ENCODE data around the gene ATP8B1. TPM values are rescaled to one million over a fixed set of nuclear protein-coding genes. Genes with fewer than 3 reads are reported as not detected.

The ATP8B1 gene
- polyA plus RNA-seq, 3 donors: 0.02 to 0.11 (median 0.03) TPM

DNA sequence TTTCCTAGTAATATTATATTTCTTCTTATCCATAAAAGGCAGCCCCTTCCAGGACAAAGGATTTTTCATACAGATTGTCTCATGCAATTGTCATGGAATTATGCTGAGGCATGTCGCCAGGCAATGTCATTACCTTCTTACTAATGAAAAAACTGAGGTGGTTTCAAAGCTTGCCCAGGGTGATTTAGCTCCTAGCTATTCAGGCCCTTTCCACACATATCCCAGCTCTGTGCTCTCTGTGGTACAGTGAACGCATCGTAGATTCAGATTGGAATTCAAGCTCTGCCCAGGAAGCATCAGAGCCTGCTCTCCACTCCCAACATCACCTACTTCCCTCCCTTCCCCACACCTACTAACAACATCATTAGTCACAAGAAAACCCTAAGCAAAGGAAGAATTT lies 60.1 kb downstream of the ATP8B1 start:
- Histone ChIP-seq H3K4me2 (replicated peaks; ENCODE audit: extremely low read depth, low read length, poor library complexity, severe bottlenecking) (no peak overlapping the region), H4K20me1 (ENCODE audit: insufficient read depth, low read length) (no peaks in the 10 kb centered on the region), H3K4me1 (ENCODE audit: control insufficient read depth in 1 of 2, insufficient read depth in 2 of 2, low read length in 2 of 2) (peaks cover 11 to 15% of the 10 kb centered on the region in 2 donors), H3K9me3 (replicated peaks in 1 of 2; ENCODE audit: control insufficient read depth in 1 of 2, insufficient read depth in 1 of 2, low read length in 2 of 2) (peaks cover 5 to 6% of the 10 kb centered on the region in 2 donors), H3K79me2 (ENCODE audit: insufficient read depth, low read length) (no peaks in the 10 kb centered on the region), H2AFZ (ENCODE audit: insufficient read depth, low read depth, low read length, poor library complexity, severe bottlenecking) (no peak overlapping the region), H3K4me3 (replicated peaks in 1 of 3; ENCODE audit: low read depth in 2 of 3, low read length in 3 of 3) (no peak overlapping the region), H3K36me3 (replicated peaks in 1 of 2; ENCODE audit: control insufficient read depth in 1 of 2, insufficient read depth in 2 of 2, low read length in 2 of 2) (no peaks in the 10 kb centered on the region), H3K27ac (ENCODE audit: low read depth in 1 of 2, low read length in 2 of 2) (no peak overlapping the region), H3K27me3 (ENCODE audit: control insufficient read depth in 2 of 2, insufficient read depth in 2 of 2, low read length in 2 of 2) (no peaks in the 10 kb centered on the region), H3K9ac (ENCODE audit: insufficient read depth, low read length, poor library complexity, severe bottlenecking) (no peak overlapping the region)
- H3K27me3 Mint-ChIP-seq (ENCODE audit: low read depth in 3 of 3): peaks cover 0 to 4% (median 0%) of the 10 kb centered on the region in 3 donors
- WGBS (ENCODE audit: insufficient coverage): 93% methylated on average over 2 of the region's 3 CpGs
- intact Hi-C loops (cut with micrococcal nuclease): loop anchor here in 1 of 2 donors (10.0 kb wide), 1 partner anchor 78 kb away; no protein-coding TSS in a partner anchor
- no peak for DNase-seq
- no peak overlapping the region for H3K4me3 Mint-ChIP-seq
- no peak overlapping the region for H3K27ac Mint-ChIP-seq
- H3K9me3 Mint-ChIP-seq: peaks cover 2 to 8% (median 5%) of the 10 kb centered on the region in 7 donors
- H3K4me1 Mint-ChIP-seq: peaks cover 11% of the 10 kb centered on the region
- TF ChIP-seq, protein P1, sequence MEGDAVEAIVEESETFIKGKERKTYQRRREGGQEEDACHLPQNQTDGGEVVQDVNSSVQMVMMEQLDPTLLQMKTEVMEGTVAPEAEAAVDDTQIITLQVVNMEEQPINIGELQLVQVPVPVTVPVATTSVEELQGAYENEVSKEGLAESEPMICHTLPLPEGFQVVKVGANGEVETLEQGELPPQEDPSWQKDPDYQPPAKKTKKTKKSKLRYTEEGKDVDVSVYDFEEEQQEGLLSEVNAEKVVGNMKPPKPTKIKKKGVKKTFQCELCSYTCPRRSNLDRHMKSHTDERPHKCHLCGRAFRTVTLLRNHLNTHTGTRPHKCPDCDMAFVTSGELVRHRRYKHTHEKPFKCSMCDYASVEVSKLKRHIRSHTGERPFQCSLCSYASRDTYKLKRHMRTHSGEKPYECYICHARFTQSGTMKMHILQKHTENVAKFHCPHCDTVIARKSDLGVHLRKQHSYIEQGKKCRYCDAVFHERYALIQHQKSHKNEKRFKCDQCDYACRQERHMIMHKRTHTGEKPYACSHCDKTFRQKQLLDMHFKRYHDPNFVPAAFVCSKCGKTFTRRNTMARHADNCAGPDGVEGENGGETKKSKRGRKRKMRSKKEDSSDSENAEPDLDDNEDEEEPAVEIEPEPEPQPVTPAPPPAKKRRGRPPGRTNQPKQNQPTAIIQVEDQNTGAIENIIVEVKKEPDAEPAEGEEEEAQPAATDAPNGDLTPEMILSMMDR (IDR thresholded peaks at IDR 0.05): no peak
- H3K36me3 Mint-ChIP-seq: peaks cover 0 to 6% of the 10 kb centered on the region in 2 donors

DNA sequence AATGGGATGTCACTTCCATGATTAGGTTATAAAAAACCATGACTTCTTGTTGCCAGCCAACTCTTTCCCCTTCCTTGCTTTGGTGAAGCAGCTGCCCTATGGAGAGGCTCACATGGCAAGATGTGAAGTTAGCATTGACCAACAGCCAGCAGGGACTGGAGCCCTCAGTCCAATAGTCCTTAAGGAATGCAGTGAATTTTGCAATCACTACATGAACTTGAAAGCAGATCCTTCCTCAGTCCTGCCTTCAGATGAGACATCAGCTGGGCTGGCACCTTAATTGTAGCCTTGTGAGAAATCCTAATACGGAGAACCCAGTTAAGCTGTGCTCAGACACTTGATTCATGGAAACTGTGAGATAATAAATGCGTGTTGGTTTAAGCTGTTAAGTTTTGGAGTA lies 61.8 kb downstream of the ATP8B1 start:
- Mint-ChIP-seq H3K27ac (no peak overlapping the region), H3K4me3 (no peak overlapping the region), H3K27me3 (ENCODE audit: low read depth in 3 of 3) (peaks cover 0 to 4% (median 0%) of the 10 kb centered on the region in 3 donors), H3K36me3 (peaks cover 0 to 6% of the 10 kb centered on the region in 2 donors), H3K4me1 (peaks cover 16% of the 10 kb centered on the region), H3K9me3 (peaks cover 2 to 8% (median 5%) of the 10 kb centered on the region in 7 donors)
- Histone ChIP-seq H3K9ac (ENCODE audit: insufficient read depth, low read length, poor library complexity, severe bottlenecking) (no peak overlapping the region), H3K36me3 (replicated peaks in 1 of 2; ENCODE audit: control insufficient read depth in 1 of 2, insufficient read depth in 2 of 2, low read length in 2 of 2) (no peaks in the 10 kb centered on the region), H3K27ac (ENCODE audit: low read depth in 1 of 2, low read length in 2 of 2) (no peak overlapping the region), H3K79me2 (ENCODE audit: insufficient read depth, low read length) (no peaks in the 10 kb centered on the region), H3K27me3 (ENCODE audit: control insufficient read depth in 2 of 2, insufficient read depth in 2 of 2, low read length in 2 of 2) (no peaks in the 10 kb centered on the region), H3K4me1 (ENCODE audit: control insufficient read depth in 1 of 2, insufficient read depth in 2 of 2, low read length in 2 of 2) (peaks cover 15 to 19% of the 10 kb centered on the region in 2 donors), H3K4me2 (replicated peaks; ENCODE audit: extremely low read depth, low read length, poor library complexity, severe bottlenecking) (no peak overlapping the region), H4K20me1 (ENCODE audit: insufficient read depth, low read length) (no peaks in the 10 kb centered on the region), H3K4me3 (replicated peaks in 1 of 3; ENCODE audit: low read depth in 2 of 3, low read length in 3 of 3) (no peak overlapping the region), H3K9me3 (replicated peaks in 1 of 2; ENCODE audit: control insufficient read depth in 1 of 2, insufficient read depth in 1 of 2, low read length in 2 of 2) (peaks cover 5 to 6% of the 10 kb centered on the region in 2 donors), H2AFZ (ENCODE audit: insufficient read depth, low read depth, low read length, poor library complexity, severe bottlenecking) (no peak overlapping the region)
- TF ChIP-seq, protein P1 (IDR thresholded peaks at IDR 0.05): no peak
- no CpG with 5 or more reads among the region's 2 CpGs for WGBS (ENCODE audit: insufficient coverage)
- intact Hi-C loops (cut with micrococcal nuclease): loop anchor here in 1 of 2 donors (10.0 kb wide), 1 partner anchor 76 kb away; no protein-coding TSS in a partner anchor
- DNase-seq: no peak

Data from CD14-positive monocyte (primary cell).